Neural cell (in vitro differentiated cells): ENCODE results near the gene DDX54. TPM values are rescaled to one million over a fixed set of nuclear protein-coding genes. Genes with fewer than 3 reads are reported as not detected.

Experiments
- H2AFZ ChIP-seq: fragments of 200-600, 300-800 bp; sonication (generic), shearing (Covaris generic); 2 replicates; pipeline ENCODE4 v1.6.0; 2014; ENCODE audit warnings: low read depth, mild to moderate bottlenecking, antibody characterized with exemption, low read length, moderate library complexity
- H3F3A ChIP-seq: fragments of 200-600 bp; shearing (Covaris generic); 2 replicates; pipeline ENCODE4 v1.6.1; 2016; ENCODE audit warnings: mild to moderate bottlenecking, moderate library complexity, mixed read lengths, antibody characterized with exemption, low read length; ENCODE audit not compliant: insufficient read depth, poor library complexity, severe bottlenecking
- H3K27ac ChIP-seq: fragments of 200-600, 300-800 bp; sonication (generic), shearing (Covaris generic); 2 replicates; pipeline ENCODE4 v1.5.1; 2014; ENCODE audit warnings: mild to moderate bottlenecking, low read length, moderate library complexity
- H3K27me3 ChIP-seq: fragments of 300-800, 200-600 bp; sonication (generic), shearing (Covaris generic); 2 replicates; pipeline ENCODE4 v1.6.0; 2014; ENCODE audit warnings: mild to moderate bottlenecking, low read depth, low read length, moderate library complexity; ENCODE audit not compliant: insufficient read depth
- H3K36me3 ChIP-seq: fragments of 300-800, 200-600 bp; sonication (generic), shearing (Covaris generic); 2 replicates; pipeline ENCODE4 v1.5.1; 2014; ENCODE audit warnings: mild to moderate bottlenecking, antibody characterized with exemption, low read length, moderate library complexity; ENCODE audit not compliant: insufficient read depth
- H3K4me2 ChIP-seq: fragments of 300-800, 200-600 bp; sonication (generic), shearing (Covaris generic); 2 replicates; pipeline ENCODE4 v1.6.0; 2014; ENCODE audit warnings: mild to moderate bottlenecking, low read length
- H3K4me3 ChIP-seq: fragments of 300-800, 200-600 bp; sonication (generic), shearing (Covaris generic); 2 replicates; pipeline ENCODE4 v1.5.1; 2014; ENCODE audit warnings: mild to moderate bottlenecking, low read length, moderate library complexity
- H3K79me2 ChIP-seq: fragments of 200-600 bp; shearing (Covaris generic); replicated peaks from 2 replicates; pipeline ENCODE4 v1.6.0; 2014; ENCODE audit warnings: mild to moderate bottlenecking, low read length, moderate library complexity; ENCODE audit not compliant: insufficient read depth
- H3K9ac ChIP-seq: fragments of 300-800, 200-600 bp; sonication (generic), shearing (Covaris generic); 2 replicates; pipeline ENCODE4 v1.6.1; 2016; ENCODE audit warnings: mild to moderate bottlenecking, low read length, mixed read lengths
- H3K9me2 ChIP-seq: fragments of 200-600 bp; shearing (Covaris generic); 2 replicates; pipeline ENCODE4 v1.6.1; 2016; ENCODE audit warnings: mild to moderate bottlenecking, low read length, mixed read lengths; ENCODE audit not compliant: insufficient read depth
- H3K9me3 ChIP-seq: fragments of 200-600, 300-800 bp; sonication (generic), shearing (Covaris generic); 2 replicates; pipeline ENCODE4 v1.6.1; 2016; ENCODE audit warnings: mild to moderate bottlenecking, mixed run types, low read length, moderate library complexity, mixed read lengths
- H4K20me1 ChIP-seq: fragments of 200-600 bp; shearing (Covaris generic); 2 replicates; pipeline ENCODE4 v1.6.1; 2016; ENCODE audit warnings: mild to moderate bottlenecking, mixed run types; ENCODE audit not compliant: insufficient read depth
- CTCF ChIP-seq: fragments of 450-650 bp; IDR thresholded peaks from 2 replicates; pipeline ENCODE4 v1.5.1; 2014; ENCODE audit warnings: antibody characterized with exemption, mild to moderate bottlenecking, moderate library complexity; ENCODE audit not compliant: poor library complexity, severe bottlenecking
- EP300 ChIP-seq: fragments of 450-650 bp; conservative IDR thresholded peaks from 2 replicates; pipeline ENCODE4 v1.6.1; 2014; ENCODE audit warnings: antibody characterized with exemption, mild to moderate bottlenecking, moderate library complexity; ENCODE audit not compliant: poor library complexity, severe bottlenecking
- EZH2 ChIP-seq: fragments of 200-600, 300-800 bp; shearing (Covaris generic), sonication (generic); IDR thresholded peaks from 2 replicates; pipeline ENCODE4 v1.6.1; 2014; ENCODE audit warnings: antibody characterized with exemption, low read length, borderline replicate concordance, mild to moderate bottlenecking; ENCODE audit not compliant: insufficient read depth, poor library complexity, severe bottlenecking
- MXI1 ChIP-seq: fragments of 450-650 bp; conservative IDR thresholded peaks from 2 replicates; pipeline ENCODE4 v1.6.1; 2014; ENCODE audit warnings: antibody characterized with exemption, mild to moderate bottlenecking; ENCODE audit not compliant: poor library complexity, severe bottlenecking
- POLR2AphosphoS5 ChIP-seq: IDR thresholded peaks from 2 replicates; pipeline ENCODE4 v1.6.1; 2012
- RAD21 ChIP-seq: fragments of 450-650 bp; conservative IDR thresholded peaks from 2 replicates; pipeline ENCODE4 v1.6.1; 2014; ENCODE audit warnings: antibody characterized with exemption, mild to moderate bottlenecking, moderate library complexity
- REST ChIP-seq: IDR thresholded peaks from 2 replicates; pipeline ENCODE4 v1.6.1; 2012; ENCODE audit warnings: borderline replicate concordance
- SMC3 ChIP-seq: fragments of 450-650 bp; conservative IDR thresholded peaks from 2 replicates; pipeline ENCODE4 v1.6.1; 2014; ENCODE audit warnings: antibody characterized with exemption, mild to moderate bottlenecking, moderate library complexity; ENCODE audit not compliant: poor library complexity
- TAF1 ChIP-seq: IDR thresholded peaks from 2 replicates; pipeline ENCODE4 v1.6.1; 2012; ENCODE audit warnings: low read depth
- polyA plus RNA-seq: library from polyadenylated mRNA; depleted of rRNA; stranded (reverse); fragments of >200 nt; gene quantifications from 2 replicates; pipeline ENCODE4 v1.2.3, GENCODE V29; 2014

Gene DDX54
- polyA plus RNA-seq, 1 donor from 2014 or later, result 63.3 TPM

- Histone ChIP-seq H4K20me1 (no peaks in the 10 kb centered on the region), H3K36me3 (peaks cover 11% of the 10 kb centered on the region), H2AFZ (no peak overlapping the region), H3K9me2 (no peaks in the 10 kb centered on the region), H3K27ac (no peak overlapping the region), H3K4me3 (no peak overlapping the region), H3K9ac (no peak overlapping the region), H3K9me3 (no peaks in the 10 kb centered on the region), H3F3A (no peaks in the 10 kb centered on the region), H3K79me2 (no peaks in the 10 kb centered on the region), H3K4me2 (no peak overlapping the region), H3K27me3 (no peaks in the 10 kb centered on the region)
- TF ChIP-seq MXI1 (no peak), TAF1 (no peak), EZH2 (no peak), CTCF (no peak), EP300 (no peak), POLR2AphosphoS5 (no peak), REST (no peak), SMC3 (no peak), RAD21 (no peak)
Observed at GRCh38 chr12:113173081-113173698, 12.1 kb downstream of the DDX54 start.

- H3K27me3 ChIP-seq, result no peaks in the 10 kb centered on the region
- H3F3A ChIP-seq, result no peaks in the 10 kb centered on the region
- H3K79me2 ChIP-seq, result no peaks in the 10 kb centered on the region
- no peaks in the 10 kb centered on the region for H4K20me1 ChIP-seq
- H3K36me3 ChIP-seq, result peaks cover 7% of the 10 kb centered on the region
- no peak overlapping the region for H3K9ac ChIP-seq
- H3K27ac ChIP-seq, result no peak overlapping the region
- TF ChIP-seq EZH2, result no peak
- TF ChIP-seq REST, result no peak
- no peak for TF ChIP-seq POLR2AphosphoS5
- TF ChIP-seq EP300, result no peak
- no peak for TF ChIP-seq RAD21
- no peak for TF ChIP-seq CTCF
- no peak for TF ChIP-seq SMC3
- TF ChIP-seq MXI1, result no peak
- TF ChIP-seq TAF1, result no peak
- no peaks in the 10 kb centered on the region for H3K9me2 ChIP-seq
- H3K4me3 ChIP-seq, result no peak overlapping the region
- H3K9me3 ChIP-seq, result no peaks in the 10 kb centered on the region
- no peak overlapping the region for H2AFZ ChIP-seq
- no peak overlapping the region for H3K4me2 ChIP-seq
Observed at GRCh38 chr12:113172185-113172584, 13.1 kb downstream of the DDX54 start.
